OCI-LY3 (cell line): ENCODE measurements around the gene FBXO8.

Experiments used
- H2AFZ ChIP-seq: fragments of 200-600, 300-600 bp; shearing (Covaris generic); 2 replicates; pipeline ENCODE4 v1.6.0; 2014; ENCODE audit warnings: antibody characterized with exemption, low read depth, low read length
- H3K27ac ChIP-seq: fragments of 200-600, 300-600 bp; sonication (generic); 2 replicates; pipeline ENCODE4 v1.5.1; 2014; ENCODE audit warnings: mild to moderate bottlenecking, low read length, moderate library complexity, mixed read lengths
- H3K27me3 ChIP-seq: fragments of 200-600, 300-600 bp; sonication (generic); 2 replicates; pipeline ENCODE4 v1.6.1; 2014; ENCODE audit warnings: low read depth, low read length, mixed read lengths
- H3K36me3 ChIP-seq: fragments of 200-600, 300-600 bp; sonication (generic); replicated peaks from 2 replicates; pipeline ENCODE3; 2014; ENCODE audit warnings: low read depth, low read length, mixed read lengths
- H3K4me1 ChIP-seq: fragments of 300-600, 200-600 bp; sonication (generic); 2 replicates; pipeline ENCODE4 v1.6.1; 2014; ENCODE audit warnings: low read length, mixed read lengths
- H3K4me2 ChIP-seq: fragments of 200-600, 300-600 bp; sonication (generic); 2 replicates; pipeline ENCODE4 v1.6.1; 2014; ENCODE audit warnings: low read length, mixed read lengths
- H3K4me3 ChIP-seq: fragments of 300-600, 200-600 bp; sonication (generic); 2 replicates; pipeline ENCODE4 v1.5.1; 2014; ENCODE audit warnings: antibody characterized with exemption, mild to moderate bottlenecking, low read length, moderate library complexity
- H3K79me2 ChIP-seq: fragments of 300-600, 200-600 bp; shearing (Covaris generic); 2 replicates; pipeline ENCODE4 v1.6.1; 2014; ENCODE audit warnings: mild to moderate bottlenecking, low read length, mixed read lengths
- H3K9ac ChIP-seq: fragments of 300-600, 200-600 bp; shearing (Covaris generic); 2 replicates; pipeline ENCODE4 v1.6.0; 2014; ENCODE audit warnings: mild to moderate bottlenecking, low read length, moderate library complexity
- H3K9me3 ChIP-seq: fragments of 200-600, 300-600 bp; shearing (Covaris generic); 2 replicates; pipeline ENCODE4 v1.6.1; 2014; ENCODE audit warnings: low read length, mixed read lengths; ENCODE audit not compliant: insufficient read depth
- H4K20me1 ChIP-seq: fragments of 200-600, 300-600 bp; sonication (generic); 2 replicates; pipeline ENCODE4 v1.6.1; 2016; ENCODE audit warnings: low read length, mixed read lengths; ENCODE audit not compliant: insufficient read depth
- EZH2phosphoT487 ChIP-seq: fragments of 200-600 bp; shearing (Covaris generic); IDR thresholded peaks from 2 replicates; pipeline ENCODE4 v1.6.1; 2018; ENCODE audit warnings: antibody characterized with exemption, mixed run types, low read depth
- TF ChIP-seq, protein P1 (sequence below): fragments of 200-600, 300-600 bp; sonication (generic); IDR thresholded peaks from 2 replicates; pipeline ENCODE4 v1.5.1; 2014; ENCODE audit warnings: antibody characterized with exemption, low read length, low read depth

FBXO8 gene

DNA sequence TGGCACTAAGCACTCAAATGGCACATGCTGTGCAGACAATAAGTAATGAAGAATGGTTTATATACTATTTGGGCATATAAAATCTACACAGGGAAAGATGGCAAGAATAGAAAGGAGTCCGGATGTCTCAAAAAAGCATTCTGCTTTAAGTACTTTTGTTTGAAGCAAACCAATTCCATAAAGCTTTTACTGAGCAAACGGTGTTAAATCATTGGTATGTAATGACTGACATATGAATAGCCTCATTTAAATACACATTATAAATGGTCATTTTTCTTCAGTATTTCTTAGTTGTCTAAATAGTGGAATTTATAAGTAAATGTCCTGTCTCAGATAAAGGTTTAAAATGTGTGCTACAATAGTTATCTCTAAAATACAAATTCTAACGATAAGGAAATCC, 6.0 kb downstream of the FBXO8 start:
- TF ChIP-seq, protein P1, sequence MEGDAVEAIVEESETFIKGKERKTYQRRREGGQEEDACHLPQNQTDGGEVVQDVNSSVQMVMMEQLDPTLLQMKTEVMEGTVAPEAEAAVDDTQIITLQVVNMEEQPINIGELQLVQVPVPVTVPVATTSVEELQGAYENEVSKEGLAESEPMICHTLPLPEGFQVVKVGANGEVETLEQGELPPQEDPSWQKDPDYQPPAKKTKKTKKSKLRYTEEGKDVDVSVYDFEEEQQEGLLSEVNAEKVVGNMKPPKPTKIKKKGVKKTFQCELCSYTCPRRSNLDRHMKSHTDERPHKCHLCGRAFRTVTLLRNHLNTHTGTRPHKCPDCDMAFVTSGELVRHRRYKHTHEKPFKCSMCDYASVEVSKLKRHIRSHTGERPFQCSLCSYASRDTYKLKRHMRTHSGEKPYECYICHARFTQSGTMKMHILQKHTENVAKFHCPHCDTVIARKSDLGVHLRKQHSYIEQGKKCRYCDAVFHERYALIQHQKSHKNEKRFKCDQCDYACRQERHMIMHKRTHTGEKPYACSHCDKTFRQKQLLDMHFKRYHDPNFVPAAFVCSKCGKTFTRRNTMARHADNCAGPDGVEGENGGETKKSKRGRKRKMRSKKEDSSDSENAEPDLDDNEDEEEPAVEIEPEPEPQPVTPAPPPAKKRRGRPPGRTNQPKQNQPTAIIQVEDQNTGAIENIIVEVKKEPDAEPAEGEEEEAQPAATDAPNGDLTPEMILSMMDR, result no peak
- Histone ChIP-seq H3K9ac (no peak overlapping the region), H3K4me2 (no peak overlapping the region), H3K36me3 (no peaks in the 10 kb centered on the region), H4K20me1 (no peaks in the 10 kb centered on the region), H3K9me3 (no peaks in the 10 kb centered on the region), H3K27me3 (no peaks in the 10 kb centered on the region), H3K27ac (no peak overlapping the region), H3K4me1 (peaks cover 19% of the 10 kb centered on the region), H3K79me2 (peaks cover 37% of the 10 kb centered on the region), H2AFZ (no peak overlapping the region), H3K4me3 (no peak overlapping the region)

DNA sequence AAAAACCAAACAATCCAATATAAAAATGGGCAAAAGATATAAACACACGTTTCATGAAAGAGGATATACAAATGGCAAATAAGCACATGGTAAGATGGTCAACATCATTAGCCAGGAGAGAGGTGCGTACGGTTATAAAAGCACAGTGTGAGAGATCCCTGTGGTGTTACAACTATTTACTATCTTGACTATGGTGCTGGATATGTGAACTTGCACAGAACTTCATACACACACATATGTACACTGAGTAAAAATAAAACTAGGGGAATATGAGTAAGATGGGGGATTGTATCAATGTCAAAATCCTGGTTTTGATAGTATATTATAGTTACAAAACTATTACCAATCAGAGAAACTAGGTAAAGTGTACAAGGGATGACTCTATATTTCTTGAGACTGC, 8.4 kb downstream of the FBXO8 start:
- Histone ChIP-seq H3K4me1 (peaks cover 12% of the 10 kb centered on the region), H3K9me3 (no peaks in the 10 kb centered on the region), H3K79me2 (peaks cover 20% of the 10 kb centered on the region)

DNA sequence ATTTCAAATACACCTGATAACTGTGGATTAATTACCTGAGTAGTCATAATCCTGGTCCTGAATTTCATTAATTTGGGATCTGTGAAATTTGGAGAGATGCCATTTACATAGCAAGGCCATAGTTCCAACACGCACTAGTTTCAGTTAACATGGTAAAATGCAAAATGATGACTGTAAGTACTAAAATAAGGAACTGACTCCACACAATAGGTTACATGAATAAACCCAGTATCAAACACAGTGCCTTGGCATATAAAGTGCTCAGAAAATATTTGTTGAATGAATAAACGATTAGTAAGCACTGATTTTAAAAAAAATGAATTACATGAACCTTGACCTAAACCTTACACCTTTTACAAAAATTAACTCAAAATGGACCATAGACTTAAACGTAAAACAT, 9.0 kb downstream of the FBXO8 start:
- Histone ChIP-seq H3K4me3 (no peak overlapping the region), H3K9ac (no peak overlapping the region), H4K20me1 (no peaks in the 10 kb centered on the region), H3K79me2 (peaks cover 19% of the 10 kb centered on the region), H3K4me1 (peaks cover 12% of the 10 kb centered on the region), H3K9me3 (no peaks in the 10 kb centered on the region), H3K27ac (no peak overlapping the region), H2AFZ (no peak overlapping the region), H3K4me2 (peak overlapping the region; percentile 8; the same call in 1 of the 2 replicates), H3K36me3 (no peaks in the 10 kb centered on the region), H3K27me3 (no peaks in the 10 kb centered on the region)
- TF ChIP-seq, protein P1, result no peak
- no peak for TF ChIP-seq EZH2phosphoT487

More for the DNA sequence above, 8.4 kb downstream of the FBXO8 start:
- Histone ChIP-seq H3K27me3 (no peaks in the 10 kb centered on the region), H4K20me1 (no peaks in the 10 kb centered on the region), H3K4me3 (no peak overlapping the region), H2AFZ (no peak overlapping the region), H3K4me2 (no peak overlapping the region), H3K36me3 (no peaks in the 10 kb centered on the region), H3K9ac (no peak overlapping the region), H3K27ac (no peak overlapping the region)
- no peak for TF ChIP-seq EZH2phosphoT487
- TF ChIP-seq, protein P1, result no peak

DNA sequence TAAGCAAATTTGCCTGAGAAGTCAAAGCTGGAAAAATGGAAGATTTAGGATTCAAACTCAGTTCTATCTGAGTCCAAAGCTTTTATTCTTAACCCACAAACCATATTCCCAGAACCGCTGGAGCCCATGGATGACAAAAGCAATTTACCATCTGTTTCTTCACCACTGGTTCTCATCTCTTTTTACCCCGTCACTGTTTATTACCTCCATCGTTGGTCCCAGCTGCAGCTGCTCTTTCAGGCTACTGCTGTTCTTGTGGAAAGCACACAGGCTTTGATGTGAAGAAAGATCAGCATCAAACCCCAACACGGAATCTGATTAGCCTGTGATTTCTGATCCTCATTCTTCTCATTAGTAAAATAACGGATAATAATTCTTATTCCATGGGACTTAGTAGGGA, 9.5 kb downstream of the FBXO8 start:
- Histone ChIP-seq H3K9me3 (no peaks in the 10 kb centered on the region), H3K4me2 (peak overlapping the region; percentile 8; the same call in 1 of the 2 replicates), H4K20me1 (no peaks in the 10 kb centered on the region), H3K4me1 (peaks cover 12% of the 10 kb centered on the region), H3K9ac (no peak overlapping the region), H2AFZ (no peak overlapping the region), H3K27me3 (no peaks in the 10 kb centered on the region), H3K36me3 (no peaks in the 10 kb centered on the region), H3K79me2 (peaks cover 14% of the 10 kb centered on the region), H3K27ac (no peak overlapping the region), H3K4me3 (no peak overlapping the region)
- no peak for TF ChIP-seq EZH2phosphoT487
- TF ChIP-seq, protein P1, result no peak
